BJ (cell line): ENCODE results near the gene CLIC3. TPM values are rescaled to one million over a fixed set of nuclear protein-coding genes. Genes with fewer than 3 reads are reported as not detected.

Experiments
- CTCF ChIA-PET: fragments of 350-600 bp; formaldehyde crosslinking; extraction: SDS; loops from one replicate; lab custom pipeline; 2021; ENCODE audit warnings: antibody characterized with exemption, inconsistent platforms; lab: Yijun Ruan, JAX
- POLR2A ChIA-PET: fragments of 300-600 bp; sonication (Branson Sonifier 250); formaldehyde crosslinking; extraction: SDS; loops from one replicate; lab custom pipeline; 2021; ENCODE audit warnings: antibody characterized with exemption; lab: Charles Lee
- DNase-seq: peaks from one replicate; pipeline ENCODE4 v3.0.0-alpha.2; 2011; ENCODE audit warnings: low read depth
- H3K27me3 ChIP-seq: 2 replicates; pipeline ENCODE4 v1.6.0; 2011; ENCODE audit warnings: low read length; ENCODE audit not compliant: control insufficient read depth, insufficient read depth
- H3K36me3 ChIP-seq: 2 replicates; pipeline ENCODE4 v1.5.1; 2011; ENCODE audit warnings: low read length; ENCODE audit not compliant: control insufficient read depth, insufficient read depth
- H3K4me3 ChIP-seq: 2 replicates; pipeline ENCODE4 v1.5.1; 2011; ENCODE audit warnings: low read depth, mild to moderate bottlenecking, control low read depth, low read length
- CTCF ChIP-seq: IDR thresholded peaks from 2 replicates; pipeline ENCODE4 v1.5.1; 2011; ENCODE audit warnings: low read depth, mild to moderate bottlenecking, control low read depth, inconsistent platforms, low read length, moderate library complexity; ENCODE audit not compliant: insufficient read depth
- polyA plus RNA-seq: library from polyadenylated mRNA; depleted of rRNA; stranded (reverse); fragments of >200 nt; gene quantifications from 2 replicates; pipeline ENCODE4 v1.2.3, GENCODE V29; 2011

Gene CLIC3
- polyA plus RNA-seq, 1 experiment, result 4.0 TPM

GRCh38 chr9:136983656-136984314 lies 12.6 kb downstream of the CLIC3 start:
- DNase-seq, result no peak
- ChIA-PET POLR2A (no interaction called here), CTCF (no interaction called here)

GRCh38 chr9:136983167-136983566 lies 13.2 kb downstream of the CLIC3 start:
- POLR2A ChIA-PET, result no interaction called here
- Histone ChIP-seq H3K27me3 (peaks cover 1% of the 10 kb centered on the region), H3K36me3 (no peaks in the 10 kb centered on the region), H3K4me3 (no peak overlapping the region)
- no peak for TF ChIP-seq CTCF
- DNase-seq, result no peak
- CTCF ChIA-PET, result no interaction called here

More at GRCh38 chr9:136983656-136984314, 12.6 kb downstream of the CLIC3 start:
- H3K4me3 ChIP-seq, result no peak overlapping the region
- TF ChIP-seq CTCF, result no peak
- H3K27me3 ChIP-seq, result peaks cover 1% of the 10 kb centered on the region
- no peaks in the 10 kb centered on the region for H3K36me3 ChIP-seq

GRCh38 chr9:136982232-136983051 lies 13.9 kb downstream of the CLIC3 start, which contains the start of gene LCNL1:
Gene LCNL1 (plus strand): TSS chr9:136982993. CDS start chr9:136983587, 594 bp downstream.
- Histone ChIP-seq H3K27me3 (peaks cover 1% of the 10 kb centered on the region), H3K36me3 (no peaks in the 10 kb centered on the region), H3K4me3 (no peak within 1 kb of the TSS)
- no peak for DNase-seq
- no peak for TF ChIP-seq CTCF
- CTCF ChIA-PET, result interaction anchor here (0.8 to 1.4 kb wide), 4 partner anchors 10 to 53 kb away, joined by 3 to 5 read pairs (median 3); no protein-coding TSS in a partner anchor
- POLR2A ChIA-PET, result no interaction called here

GRCh38 chr9:136981588-136982231 lies 14.7 kb downstream of the CLIC3 start:
- no peak overlapping the region for H3K4me3 ChIP-seq
- no peaks in the 10 kb centered on the region for H3K36me3 ChIP-seq
- DNase-seq, result no peak
- POLR2A ChIA-PET, result no interaction called here
- TF ChIP-seq CTCF, result no peak
- CTCF ChIA-PET, result interaction anchor here (0.8 to 1.4 kb wide), 4 partner anchors 11 to 53 kb away, joined by 3 to 5 read pairs (median 3); no protein-coding TSS in a partner anchor
- peaks cover 1% of the 10 kb centered on the region; the same call in 1 of the 2 replicates for H3K27me3 ChIP-seq
